Activated CD4-positive, alpha-beta T cell treated with anti-CD3 and anti-CD28 coated beads, Interleukin-2, amount 50 U/mL, for 4 hours (primary cell): ENCODE results near the gene SECISBP2.
"Not testable (repeated sequence)": the region's sequence is repeated elsewhere in the genome, so short reads cannot be mapped to it uniquely, and the experiment has no call there.

Experiments used
- DNase-seq, 2 experiments: peaks; one replicate each; pipeline ENCODE4 v3.0.0-alpha.2; 2020

Gene SECISBP2

DNA sequence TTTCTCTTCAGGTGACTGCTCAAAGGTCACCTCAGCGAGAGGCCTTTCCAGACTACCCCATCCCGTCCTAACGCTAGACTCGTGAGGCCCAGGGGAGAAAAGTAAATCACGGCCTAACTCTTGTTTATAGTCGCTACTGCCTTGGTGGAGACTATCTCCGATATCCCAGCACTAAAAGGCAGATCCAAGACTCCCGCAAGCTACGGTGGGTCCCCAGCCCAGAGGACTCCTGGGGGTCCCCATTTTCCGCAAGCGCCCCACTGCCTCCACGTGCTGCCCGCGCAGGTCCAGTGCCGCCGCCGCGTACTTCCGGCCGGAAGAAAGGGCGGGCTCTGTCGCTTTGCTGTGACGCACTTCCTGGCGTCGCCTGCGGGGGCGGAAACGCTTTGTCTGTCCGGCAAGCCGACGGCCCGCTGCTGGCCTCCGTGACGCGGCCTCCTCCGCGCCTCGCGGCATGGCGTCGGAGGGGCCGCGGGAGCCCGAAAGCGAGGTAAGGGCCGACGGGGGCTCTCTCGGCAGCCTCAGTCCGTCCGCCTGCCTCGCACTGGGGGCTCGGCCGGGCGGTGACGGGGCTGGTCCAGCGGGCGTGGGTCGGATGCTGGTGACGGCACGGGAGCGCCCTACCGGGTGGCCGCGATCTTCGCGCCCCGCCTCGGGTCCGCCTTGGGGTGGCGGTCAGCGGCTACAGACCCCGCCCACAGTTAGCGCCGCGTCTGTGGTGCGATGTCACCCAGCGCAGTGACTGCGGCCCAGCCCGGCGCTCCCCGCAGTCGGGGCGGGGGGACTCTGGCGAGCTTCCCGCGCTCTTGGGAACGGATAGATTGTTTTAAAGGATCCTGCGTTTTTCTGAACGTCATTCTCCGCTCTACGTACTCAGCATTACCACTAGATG is at the start of gene SECISBP2:
TSS of gene SECISBP2 (plus strand) at position 378 of the 892 bp plus-strand sequence. CDS start at position 455, 77 bp downstream.
- peak; percentile 91 for DNase-seq

DNA sequence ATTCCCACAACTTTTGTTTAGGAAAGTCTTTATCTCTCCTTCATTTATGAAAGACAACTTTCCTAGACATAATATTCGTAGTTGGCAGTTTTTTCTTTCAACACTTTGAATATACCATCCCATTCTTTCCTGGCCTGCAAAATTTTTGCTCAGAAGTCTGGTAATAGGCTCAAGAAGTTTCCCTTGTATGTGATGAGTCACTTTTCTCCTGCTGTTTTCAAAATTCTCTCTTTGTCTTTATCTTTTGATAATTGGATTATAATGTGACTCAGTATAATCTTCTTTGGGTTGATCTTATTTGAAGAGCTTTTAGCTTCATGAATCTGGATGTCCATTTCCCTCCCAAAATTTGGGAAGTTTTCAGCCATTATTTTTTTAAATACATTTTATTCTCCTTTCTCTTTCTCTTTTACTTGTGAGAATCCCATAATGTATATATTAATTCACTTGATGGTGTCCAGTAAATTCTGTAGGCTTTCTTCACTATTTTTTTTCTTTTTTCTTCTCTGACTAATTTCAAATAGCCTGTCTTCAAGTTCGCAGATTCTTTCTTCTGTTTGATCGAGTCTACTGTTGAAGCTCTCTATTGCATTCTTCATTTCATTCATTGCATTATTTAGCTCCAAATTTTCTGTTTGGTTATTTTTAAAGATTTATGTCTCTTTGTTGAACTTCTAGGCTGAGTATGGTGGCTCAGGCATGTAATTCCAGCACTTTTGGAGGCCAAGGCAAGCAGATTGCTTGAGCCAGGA is 44.6 kb upstream of the SECISBP2 start:
- no peak for DNase-seq

DNA sequence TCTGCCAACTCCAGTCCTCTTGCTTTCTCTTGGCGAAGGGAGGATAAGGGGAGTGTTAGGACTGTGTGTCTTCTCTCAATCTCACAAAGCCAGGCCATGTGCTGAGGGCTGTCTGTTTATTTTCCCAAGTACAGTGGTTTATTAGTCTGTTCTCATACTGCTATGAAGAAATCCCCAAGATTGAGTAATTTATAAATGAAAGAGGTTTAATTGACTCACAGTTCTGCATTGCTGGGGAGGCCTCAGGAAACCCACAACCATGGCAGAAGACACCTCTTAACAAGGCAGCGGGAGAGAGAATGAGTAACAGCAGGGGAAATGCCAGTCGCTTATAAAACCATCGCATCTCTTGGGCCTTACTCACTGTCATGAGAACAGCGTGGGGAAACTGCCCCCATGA is 43.5 kb upstream of the SECISBP2 start:
- no peak for DNase-seq

DNA sequence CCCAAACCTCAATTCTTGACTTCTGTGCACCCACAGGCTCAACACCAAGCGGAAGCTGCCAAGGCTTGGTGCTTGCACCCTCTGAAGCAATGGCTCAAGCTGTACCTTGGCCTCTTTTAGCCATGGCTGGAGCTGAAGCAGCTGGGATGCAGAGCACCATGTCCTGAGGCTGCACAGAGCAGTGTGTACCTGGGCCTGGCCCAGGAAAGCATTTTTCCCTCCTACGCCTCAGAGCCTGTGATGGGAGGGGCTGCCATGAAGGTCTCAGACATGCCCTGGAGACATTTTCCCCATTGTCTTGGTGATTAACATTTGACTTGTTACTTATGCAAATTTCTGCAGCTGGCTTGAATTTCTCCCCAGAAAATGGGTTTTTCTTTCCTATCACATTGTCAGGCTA is 42.3 kb upstream of the SECISBP2 start:
- DNase-seq, result not testable (repeated sequence)

DNA sequence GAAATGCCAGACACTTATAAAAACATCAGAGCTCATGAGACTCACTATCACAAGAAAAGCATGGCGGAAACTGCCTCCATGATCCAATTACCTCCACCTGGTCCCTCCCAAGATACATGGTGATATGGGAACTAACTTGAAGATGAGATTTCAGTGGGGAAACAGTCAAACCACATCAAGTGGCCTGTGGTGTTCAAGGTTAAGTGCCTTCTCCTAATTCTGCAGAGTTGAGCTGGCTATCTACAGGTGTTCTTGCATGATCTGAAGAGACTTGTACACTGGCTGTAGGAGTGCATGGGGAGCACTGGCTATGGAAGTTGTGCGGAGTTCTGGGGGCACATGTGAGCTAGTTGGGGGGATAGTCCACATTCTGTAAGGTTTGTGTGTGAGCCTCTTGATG is 41.3 kb upstream of the SECISBP2 start:
- DNase-seq, result no peak

DNA sequence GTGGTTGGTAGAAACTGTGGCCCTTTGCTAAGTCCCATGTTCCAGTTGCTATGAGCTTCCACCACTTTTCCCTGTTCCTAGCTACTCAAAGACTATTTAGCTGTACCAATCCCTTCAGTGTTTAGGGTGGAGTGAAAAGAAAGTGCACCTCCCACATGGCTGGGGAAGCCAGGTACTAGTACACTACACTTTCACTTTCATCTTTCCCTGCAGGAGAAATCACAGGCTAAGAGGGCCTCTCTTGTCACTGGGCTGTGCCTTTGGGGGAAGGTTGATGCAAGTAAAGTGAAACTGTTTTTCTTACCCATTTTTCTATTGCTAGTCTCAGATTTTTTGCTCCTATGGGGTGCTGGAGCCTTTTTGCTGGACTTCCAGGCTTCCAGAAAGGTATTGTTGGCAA is 40.8 kb upstream of the SECISBP2 start:
- DNase-seq, result peak in 1 of 2 experiments; percentile 7

DNA sequence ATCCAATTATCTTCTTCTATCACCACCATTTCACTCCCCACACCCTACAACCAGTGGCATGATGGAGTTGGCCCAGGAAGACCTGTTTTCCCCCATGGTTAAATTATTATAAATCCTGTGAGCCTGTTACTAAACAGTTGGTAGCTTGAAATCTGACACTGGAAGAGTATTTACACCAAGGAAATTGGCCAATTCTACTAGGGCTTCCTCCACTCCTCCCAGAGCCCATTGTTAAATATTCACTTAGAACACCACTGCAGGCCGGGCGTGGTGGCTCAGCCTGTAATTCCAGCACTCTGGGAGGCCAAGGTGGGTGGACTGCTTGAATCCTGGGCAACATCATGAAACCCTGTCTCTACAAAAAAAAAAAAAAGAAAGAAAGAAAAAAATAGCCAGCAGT is 39.7 kb upstream of the SECISBP2 start:
- DNase-seq, result no peak

DNA sequence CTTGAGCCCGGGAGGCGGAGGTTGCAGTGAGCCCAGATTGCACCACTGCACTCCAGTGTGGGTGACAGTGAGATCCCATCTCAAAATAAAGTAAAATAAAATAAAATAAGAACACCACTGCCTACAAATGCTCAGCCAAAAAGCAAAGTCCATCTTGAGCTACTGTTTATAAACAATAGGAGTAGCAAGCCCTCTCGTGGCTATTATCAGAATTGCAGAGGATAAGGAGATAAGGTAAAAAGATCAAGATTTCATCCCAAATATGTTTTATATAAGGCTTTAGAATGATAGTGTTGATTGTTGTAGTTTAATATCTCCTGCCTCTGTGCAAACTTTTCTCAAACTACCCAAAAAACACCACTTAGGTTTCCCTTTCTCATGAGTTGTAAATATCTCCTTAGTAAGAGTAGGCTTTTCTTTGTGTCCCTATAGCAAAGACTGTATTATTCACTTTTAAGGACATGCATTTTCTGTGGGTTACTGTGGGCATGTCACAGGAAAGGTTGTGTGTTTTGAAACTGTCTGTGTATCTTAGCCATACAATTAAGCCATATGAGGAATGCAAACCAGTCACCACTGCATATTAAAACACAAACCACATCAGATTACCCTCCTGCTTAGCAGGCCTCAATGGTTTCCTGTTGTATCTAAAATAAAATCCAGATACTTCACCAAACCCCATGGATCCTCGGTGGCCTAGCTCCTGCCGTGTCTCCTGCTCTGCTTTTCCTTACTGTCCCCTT is 39.1 kb upstream of the SECISBP2 start:
- no peak for DNase-seq

GRCh38 chr9:89281106-89281505 is 37.2 kb upstream of the SECISBP2 start:
- DNase-seq, result no peak

DNA sequence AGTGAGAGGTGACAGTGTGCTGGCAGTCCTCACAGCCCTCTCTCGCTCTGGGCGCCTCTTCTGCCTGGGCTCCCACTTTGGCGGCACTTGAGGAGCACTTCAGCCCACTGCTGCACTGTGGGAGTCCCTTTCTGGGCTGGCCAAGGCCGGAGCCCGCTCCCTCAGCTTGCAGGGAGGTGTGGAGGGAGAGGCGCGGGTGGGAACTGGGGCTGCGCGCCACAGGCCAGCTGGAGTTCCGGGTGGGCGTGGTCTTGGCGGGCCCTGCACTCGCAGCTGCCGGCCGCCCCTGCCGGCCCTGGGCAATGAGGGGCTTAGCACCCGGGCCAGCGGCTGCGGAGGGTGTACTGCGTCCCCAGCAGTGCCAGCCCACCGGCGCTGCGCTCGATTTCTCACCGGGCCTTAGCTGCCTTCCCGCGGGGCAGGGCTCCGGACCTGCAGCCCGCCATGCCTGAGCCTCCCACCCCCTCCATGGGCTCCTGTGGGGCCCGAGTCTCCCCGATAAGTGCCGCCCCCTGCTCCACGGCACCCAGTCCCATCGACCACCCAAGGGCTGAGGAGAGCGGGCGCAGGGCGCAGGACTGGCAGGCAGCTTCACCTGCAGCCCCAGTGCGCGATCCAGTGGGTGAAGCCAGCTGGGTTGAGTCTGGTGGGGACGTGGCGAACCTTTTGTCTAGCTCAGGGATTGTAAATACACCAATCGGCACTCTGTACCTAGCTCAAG is 35.9 kb upstream of the SECISBP2 start:
- not testable (repeated sequence) for DNase-seq

- DNase-seq, result no peak
Measured at GRCh38 chr9:89284076-89284475, 34.2 kb upstream of the SECISBP2 start.

DNA sequence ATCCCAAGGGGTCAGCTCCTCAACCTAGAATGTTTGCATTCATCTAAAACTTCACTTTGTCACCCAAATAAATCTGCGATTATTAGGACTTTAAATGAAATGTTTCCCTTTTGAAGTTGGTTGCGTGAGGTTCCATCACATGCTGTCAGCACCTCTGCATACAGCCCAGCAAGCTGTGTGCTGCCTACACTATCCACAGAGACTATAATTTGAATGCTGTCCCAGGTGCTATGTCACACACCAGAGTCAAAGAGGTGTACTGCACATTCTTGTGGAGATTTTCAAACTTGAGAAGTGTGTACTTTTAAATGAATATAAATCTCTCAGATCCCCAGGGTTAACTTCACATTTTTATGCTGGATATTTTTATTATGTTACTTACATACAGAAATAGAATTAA is 26.6 kb upstream of the SECISBP2 start:
- DNase-seq, result no peak

DNA sequence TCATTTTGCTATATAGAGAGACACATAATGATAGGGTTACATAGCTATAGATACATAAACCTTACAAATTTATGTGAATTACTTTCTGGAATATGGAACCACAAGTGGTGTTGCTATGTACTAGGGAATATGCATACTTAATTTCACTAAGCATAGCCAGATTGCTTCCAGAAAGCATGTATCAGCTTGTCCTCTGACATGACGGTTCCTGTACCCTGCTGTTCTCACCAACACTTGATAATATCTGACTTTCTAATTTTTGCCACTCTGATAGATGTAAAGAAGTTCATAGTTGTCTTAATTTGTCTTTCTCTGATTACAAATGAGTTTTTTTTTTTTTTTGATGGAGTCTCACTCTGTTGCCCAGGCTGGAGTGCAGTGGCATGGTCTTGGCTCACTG is 25.3 kb upstream of the SECISBP2 start:
- DNase-seq, result no peak

DNA sequence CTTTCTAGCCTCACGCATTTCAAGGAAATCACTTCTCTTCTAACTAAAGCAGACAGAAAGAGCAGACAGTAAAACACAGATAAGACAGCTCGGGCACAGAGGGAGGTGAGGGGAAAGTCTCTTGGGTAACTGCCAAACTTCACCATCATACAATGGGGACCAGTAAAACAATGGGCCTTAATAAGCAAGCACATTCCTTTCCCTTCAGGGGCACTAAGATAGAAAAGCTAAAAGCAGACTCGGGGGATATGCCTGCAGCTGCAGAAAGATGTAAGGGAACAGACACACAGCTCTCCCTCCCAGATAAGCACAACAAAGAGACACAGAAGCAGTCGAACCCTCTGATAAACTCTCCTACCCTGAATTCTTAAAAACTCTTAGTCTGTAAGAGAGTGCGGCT is 22.9 kb upstream of the SECISBP2 start:
- DNase-seq, result no peak

DNA sequence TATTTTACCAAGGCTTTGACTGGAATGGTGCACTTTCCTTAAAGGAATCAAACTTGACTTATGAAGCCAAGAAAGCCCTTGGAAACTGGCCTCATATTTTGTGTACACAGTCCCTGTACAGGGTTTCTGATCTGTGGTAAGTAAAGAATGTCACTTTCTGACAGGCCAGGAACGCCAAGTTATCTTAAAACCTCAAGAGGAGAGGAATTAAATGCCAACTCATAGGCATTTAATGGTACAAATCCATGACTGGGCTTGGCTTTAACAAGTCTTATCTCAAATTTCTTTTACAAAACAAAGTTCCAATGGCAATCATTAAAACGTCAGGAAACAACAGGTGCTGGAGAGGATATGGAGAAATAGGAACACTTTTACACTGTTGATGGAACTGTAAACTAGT is 16.3 kb upstream of the SECISBP2 start:
- DNase-seq, result not testable (repeated sequence)

- DNase-seq, result no peak
Measured at GRCh38 chr9:89304020-89304833, 14.1 kb upstream of the SECISBP2 start.

- DNase-seq, result no peak
Measured at GRCh38 chr9:89304834-89305188, 13.5 kb upstream of the SECISBP2 start.

DNA sequence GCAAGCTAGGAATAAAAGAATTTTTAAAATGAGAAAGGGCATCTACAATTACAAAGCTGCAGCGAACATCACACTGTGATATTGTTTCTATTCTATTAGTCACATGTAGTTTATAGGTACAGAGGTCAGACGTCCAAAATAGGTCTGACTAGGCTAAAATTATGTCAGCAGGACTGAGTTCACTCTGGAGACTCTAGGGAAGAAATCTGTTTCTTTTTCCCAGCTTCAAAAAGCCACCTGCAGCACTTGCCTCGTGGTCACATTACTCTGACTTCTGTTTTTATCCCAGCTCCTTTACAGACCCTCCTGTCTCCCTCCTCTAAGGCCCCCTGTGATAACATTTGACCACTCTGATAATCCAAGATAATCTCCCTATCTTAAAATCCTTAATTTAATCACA is 12.4 kb upstream of the SECISBP2 start:
- no peak for DNase-seq

GRCh38 chr9:89309166-89309565 is 9.1 kb upstream of the SECISBP2 start:
- DNase-seq, result no peak

DNA sequence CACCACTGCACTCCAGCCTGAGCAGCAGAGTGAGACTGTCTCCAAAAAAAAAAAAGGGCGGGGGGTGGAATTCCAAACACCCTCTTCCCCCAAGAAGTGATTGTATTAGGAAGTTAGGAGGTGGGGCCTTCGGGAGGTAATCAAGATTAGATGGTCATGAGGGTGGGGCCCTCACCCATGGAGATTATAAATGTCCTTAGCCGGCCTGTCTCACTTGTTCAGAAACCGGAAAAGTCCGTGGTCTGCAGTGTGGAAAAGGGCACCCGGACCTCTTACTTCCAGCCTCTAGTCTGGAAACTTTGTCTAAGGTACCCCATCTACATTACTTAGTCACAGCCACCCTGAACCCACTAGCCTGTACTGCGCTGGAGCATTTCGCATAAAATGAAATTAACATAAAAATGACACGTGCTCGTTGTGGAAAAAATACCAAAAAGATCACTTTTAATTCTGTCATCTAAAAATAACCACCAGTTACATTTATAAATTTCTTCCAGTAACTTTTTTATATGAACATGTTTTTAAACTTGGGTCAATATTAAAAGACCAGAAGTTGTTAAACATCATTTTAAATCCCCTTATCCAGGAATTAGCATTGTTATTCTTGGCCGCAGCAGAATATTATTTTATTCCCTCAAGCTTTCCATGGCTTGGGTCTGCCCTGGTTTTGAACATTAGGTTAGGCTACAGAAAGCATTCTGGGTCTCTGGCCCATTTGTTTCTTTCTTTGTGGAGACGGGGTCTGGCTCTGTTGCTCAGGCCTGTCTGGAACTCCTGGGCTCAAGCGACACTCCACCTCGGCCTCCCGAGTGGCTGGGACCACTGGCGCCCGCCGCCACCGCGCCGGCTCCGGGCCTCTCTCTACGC is 8.5 kb upstream of the SECISBP2 start:
- peak in 1 of 2 experiments; percentile 29 for DNase-seq
